ENCODE data around the gene PACS2. TPM values are rescaled to one million over a fixed set of nuclear protein-coding genes. Genes with fewer than 3 reads are reported as not detected.

PACS2 gene
- total RNA-seq, 1 experiment from 2014 or later = 100 TPM

GRCh38 chr14:105268736-105269354 lies 45.7 kb upstream of the PACS2 start:
- no peak for TF ChIP-seq ZSCAN18 (CRISPR knock-in tag; IDR thresholded peaks at IDR 0.05)
- TF ChIP-seq, protein P1, sequence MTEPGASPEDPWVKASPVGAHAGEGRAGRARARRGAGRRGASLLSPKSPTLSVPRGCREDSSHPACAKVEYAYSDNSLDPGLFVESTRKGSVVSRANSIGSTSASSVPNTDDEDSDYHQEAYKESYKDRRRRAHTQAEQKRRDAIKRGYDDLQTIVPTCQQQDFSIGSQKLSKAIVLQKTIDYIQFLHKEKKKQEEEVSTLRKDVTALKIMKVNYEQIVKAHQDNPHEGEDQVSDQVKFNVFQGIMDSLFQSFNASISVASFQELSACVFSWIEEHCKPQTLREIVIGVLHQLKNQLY (CRISPR knock-in tag; IDR thresholded peaks at IDR 0.05) = no peak
- TF ChIP-seq ZNF532 (CRISPR knock-in tag; IDR thresholded peaks at IDR 0.05; ENCODE audit: borderline replicate concordance) = no peak
- no peak for TF ChIP-seq NFATC4 (CRISPR knock-in tag; IDR thresholded peaks at IDR 0.05)
- TF ChIP-seq ZNF263 (CRISPR knock-in tag; IDR thresholded peaks at IDR 0.05; ENCODE audit: low read depth) = no peak
- TF ChIP-seq, protein P2, sequence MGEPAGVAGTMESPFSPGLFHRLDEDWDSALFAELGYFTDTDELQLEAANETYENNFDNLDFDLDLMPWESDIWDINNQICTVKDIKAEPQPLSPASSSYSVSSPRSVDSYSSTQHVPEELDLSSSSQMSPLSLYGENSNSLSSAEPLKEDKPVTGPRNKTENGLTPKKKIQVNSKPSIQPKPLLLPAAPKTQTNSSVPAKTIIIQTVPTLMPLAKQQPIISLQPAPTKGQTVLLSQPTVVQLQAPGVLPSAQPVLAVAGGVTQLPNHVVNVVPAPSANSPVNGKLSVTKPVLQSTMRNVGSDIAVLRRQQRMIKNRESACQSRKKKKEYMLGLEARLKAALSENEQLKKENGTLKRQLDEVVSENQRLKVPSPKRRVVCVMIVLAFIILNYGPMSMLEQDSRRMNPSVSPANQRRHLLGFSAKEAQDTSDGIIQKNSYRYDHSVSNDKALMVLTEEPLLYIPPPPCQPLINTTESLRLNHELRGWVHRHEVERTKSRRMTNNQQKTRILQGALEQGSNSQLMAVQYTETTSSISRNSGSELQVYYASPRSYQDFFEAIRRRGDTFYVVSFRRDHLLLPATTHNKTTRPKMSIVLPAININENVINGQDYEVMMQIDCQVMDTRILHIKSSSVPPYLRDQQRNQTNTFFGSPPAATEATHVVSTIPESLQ (CRISPR knock-in tag; IDR thresholded peaks at IDR 0.05) = no peak
- TF ChIP-seq TP53 (CRISPR knock-in tag; IDR thresholded peaks at IDR 0.05) = no peak
- TF ChIP-seq KAT7 (CRISPR knock-in tag; IDR thresholded peaks at IDR 0.05; ENCODE audit: borderline replicate concordance) = no peak
- TF ChIP-seq SP1 (CRISPR knock-in tag; conservative IDR thresholded peaks at IDR 0.05) = no peak
- no peak for TF ChIP-seq PRDM15 (CRISPR knock-in tag; IDR thresholded peaks at IDR 0.05)
- TF ChIP-seq, protein P3, sequence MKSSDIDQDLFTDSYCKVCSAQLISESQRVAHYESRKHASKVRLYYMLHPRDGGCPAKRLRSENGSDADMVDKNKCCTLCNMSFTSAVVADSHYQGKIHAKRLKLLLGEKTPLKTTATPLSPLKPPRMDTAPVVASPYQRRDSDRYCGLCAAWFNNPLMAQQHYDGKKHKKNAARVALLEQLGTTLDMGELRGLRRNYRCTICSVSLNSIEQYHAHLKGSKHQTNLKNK (CRISPR knock-in tag; IDR thresholded peaks at IDR 0.05) = no peak
- no peak for TF ChIP-seq ETV6 (CRISPR knock-in tag; IDR thresholded peaks at IDR 0.05)
- TF ChIP-seq NR3C1 (CRISPR knock-in tag; conservative IDR thresholded peaks at IDR 0.05; ENCODE audit: low read depth) = no peak
- TF ChIP-seq PRRX2 (CRISPR knock-in tag; IDR thresholded peaks at IDR 0.05) = no peak
- TF ChIP-seq MXD4 (CRISPR knock-in tag; IDR thresholded peaks at IDR 0.05; ENCODE audit: borderline replicate concordance) = no peak
- TF ChIP-seq NFE2L1 (CRISPR knock-in tag; IDR thresholded peaks at IDR 0.05) = no peak
- TF ChIP-seq EMX1 (CRISPR knock-in tag; IDR thresholded peaks at IDR 0.05) = no peak
- no peak for TF ChIP-seq TEAD1 (CRISPR knock-in tag; IDR thresholded peaks at IDR 0.05)
- peak overlapping the region; percentile 53; the same call in 1 of the 2 replicates for H3K27ac Mint-ChIP-seq
- no peaks in the 10 kb centered on the region for H3K27me3 Mint-ChIP-seq (ENCODE audit: low read depth)
- ChIA-PET POLR2A (no interaction called here), CTCF (interaction anchor here (1.1 to 1.2 kb wide), 2 partner anchors 83 to 500 kb away, joined by 3 to 4 read pairs; no protein-coding TSS in a partner anchor)
- no peak for ATAC-seq
- DNase-seq (ENCODE audit: low spot score) = no peak
- no peaks in the 10 kb centered on the region for H3K9me3 Mint-ChIP-seq
- no peaks in the 10 kb centered on the region for H3K4me1 Mint-ChIP-seq
- H3K4me3 Mint-ChIP-seq = no peak overlapping the region
- no peaks in the 10 kb centered on the region; the same call in 1 of the 2 replicates for H3K36me3 Mint-ChIP-seq
